ENCODE measurements around the gene MAPKBP1.

- no peak for TF ChIP-seq CTCF (IDR thresholded peaks at IDR 0.05)
- no peak for TF ChIP-seq POLR2A (IDR thresholded peaks at IDR 0.05; ENCODE audit: low read length)
- no peak for TF ChIP-seq E2F6 (IDR thresholded peaks at IDR 0.05; ENCODE audit: borderline replicate concordance, low read depth)
- TF ChIP-seq, protein P1, sequence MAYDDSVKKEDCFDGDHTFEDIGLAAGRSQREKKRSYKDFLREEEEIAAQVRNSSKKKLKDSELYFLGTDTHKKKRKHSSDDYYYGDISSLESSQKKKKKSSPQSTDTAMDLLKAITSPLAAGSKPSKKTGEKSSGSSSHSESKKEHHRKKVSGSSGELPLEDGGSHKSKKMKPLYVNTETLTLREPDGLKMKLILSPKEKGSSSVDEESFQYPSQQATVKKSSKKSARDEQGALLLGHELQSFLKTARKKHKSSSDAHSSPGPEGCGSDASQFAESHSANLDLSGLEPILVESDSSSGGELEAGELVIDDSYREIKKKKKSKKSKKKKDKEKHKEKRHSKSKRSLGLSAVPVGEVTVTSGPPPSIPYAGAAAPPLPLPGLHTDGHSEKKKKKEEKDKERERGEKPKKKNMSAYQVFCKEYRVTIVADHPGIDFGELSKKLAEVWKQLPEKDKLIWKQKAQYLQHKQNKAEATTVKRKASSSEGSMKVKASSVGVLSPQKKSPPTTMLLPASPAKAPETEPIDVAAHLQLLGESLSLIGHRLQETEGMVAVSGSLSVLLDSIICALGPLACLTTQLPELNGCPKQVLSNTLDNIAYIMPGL (CRISPR knock-in tag; IDR thresholded peaks at IDR 0.05; ENCODE audit: borderline replicate concordance) = no peak
- TF ChIP-seq CHD2 (IDR thresholded peaks at IDR 0.05; ENCODE audit: low read length, partially characterized antibody) = no peak
- no peak for TF ChIP-seq PBX3 (IDR thresholded peaks at IDR 0.05)
- no peak for TF ChIP-seq RFX5 (IDR thresholded peaks at IDR 0.05)
- no peak for TF ChIP-seq ZFP36 (IDR thresholded peaks at IDR 0.05; ENCODE audit: borderline replicate concordance, partially characterized antibody)
- TF ChIP-seq HDAC2 (IDR thresholded peaks at IDR 0.05) = no peak
- TF ChIP-seq, protein P2, sequence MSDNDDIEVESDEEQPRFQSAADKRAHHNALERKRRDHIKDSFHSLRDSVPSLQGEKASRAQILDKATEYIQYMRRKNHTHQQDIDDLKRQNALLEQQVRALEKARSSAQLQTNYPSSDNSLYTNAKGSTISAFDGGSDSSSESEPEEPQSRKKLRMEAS (IDR thresholded peaks at IDR 0.05) = no peak
- no peak for TF ChIP-seq EP300 (IDR thresholded peaks at IDR 0.05)
- no peak for TF ChIP-seq KDM1A (IDR thresholded peaks at IDR 0.05; ENCODE audit: low read depth)
- TF ChIP-seq CBX8 (IDR thresholded peaks at IDR 0.05) = no peak
- no peak for TF ChIP-seq HOXB5 (CRISPR knock-in tag; IDR thresholded peaks at IDR 0.05)
Measured at GRCh38 chr15:41853831-41854230, 79.5 kb downstream of the MAPKBP1 start.

Measured in A549 (cell line).